Panc1 (cell line): Measurements from ENCODE around the gene CCDC8. TPM values are rescaled to one million over a fixed set of nuclear protein-coding genes. Genes with fewer than 3 reads are reported as not detected.

Experiments used
- ATAC-seq: fragments of 200-7000 bp; cut with Tn5 transposase; 2 replicates; pipeline ENCODE4 v1.9.1; 2020; ENCODE audit warnings: mild to moderate bottlenecking, moderate library complexity
- BruUV-seq: library from RNA; stranded (reverse); fragments of 400-500 nt; replicated peaks from 2 replicates; lab custom pipeline; 2021; lab: Mats Ljungman, UMichigan
- CTCF ChIA-PET: fragments of 300-600 bp; sonication (Branson Sonifier 250); formaldehyde crosslinking; loops from one replicate; lab custom pipeline; 2022; ENCODE audit warnings: antibody characterized with exemption; lab: Charles Lee
- POLR2A ChIA-PET: fragments of 300-600 bp; sonication (Branson Sonifier 250); formaldehyde crosslinking; loops from one replicate; lab custom pipeline; 2022; ENCODE audit warnings: antibody characterized with exemption; lab: Charles Lee
- DNase-seq: peaks from one replicate; pipeline ENCODE4 v3.0.0-alpha.2; 2010; ENCODE audit warnings: low read depth, low spot score
- H3K27ac ChIP-seq: 2 replicates; pipeline ENCODE4 v1.5.1; 2011; ENCODE audit warnings: mild to moderate bottlenecking, low read length, inconsistent platforms
- H3K27me3 ChIP-seq: fragments of 200-500 bp; sonication (Bioruptor generic); 2 replicates; pipeline ENCODE4 v1.6.0; 2014; ENCODE audit warnings: low read length, inconsistent platforms; ENCODE audit not compliant: control insufficient read depth, insufficient read depth
- H3K36me3 ChIP-seq: fragments of 200-500 bp; sonication (Bioruptor generic); 2 replicates; pipeline ENCODE4 v1.5.1; 2014; ENCODE audit warnings: inconsistent platforms, mild to moderate bottlenecking, low read length, moderate library complexity; ENCODE audit not compliant: control insufficient read depth, insufficient read depth
- H3K4me1 ChIP-seq: 2 replicates; pipeline ENCODE4 v1.5.1; 2011; ENCODE audit warnings: inconsistent platforms, mild to moderate bottlenecking, low read length, moderate library complexity; ENCODE audit not compliant: control insufficient read depth, insufficient read depth
- H3K4me3 ChIP-seq, 2 experiments: 2 replicates each; pipeline ENCODE4 v1.5.1; 2011 to 2012; ENCODE audit warnings: low read depth in 2 of 2, low read length in 2 of 2, mild to moderate bottlenecking in 2 of 2, inconsistent platforms in 1 of 2, moderate library complexity in 1 of 2
- H3K9me3 ChIP-seq: fragments of 200-500 bp; sonication (Bioruptor generic); 2 replicates; pipeline ENCODE4 v1.5.1; 2014; ENCODE audit warnings: low read depth, mild to moderate bottlenecking, inconsistent platforms, low read length, moderate library complexity; ENCODE audit not compliant: control insufficient read depth, insufficient read depth
- POLR2AphosphoS5 ChIP-seq: IDR thresholded peaks from 2 replicates; pipeline ENCODE4 v1.6.1; 2012; ENCODE audit warnings: mild to moderate bottlenecking, low read depth, low read length, moderate library complexity
- REST ChIP-seq, 2 experiments: IDR thresholded peaks; 2 replicates each; pipeline ENCODE4 v1.6.1; 2011 to 2012; ENCODE audit warnings: low read depth in 2 of 2, control low read depth in 1 of 2, low read length in 1 of 2, mild to moderate bottlenecking in 1 of 2, moderate library complexity in 1 of 2; ENCODE audit not compliant: insufficient read depth in 1 of 2
- SIN3A ChIP-seq: IDR thresholded peaks from 2 replicates; pipeline ENCODE4 v1.6.1; 2012; ENCODE audit warnings: low read depth, mild to moderate bottlenecking, low read length, moderate library complexity, borderline replicate concordance; ENCODE audit not compliant: insufficient read depth
- TCF7L2 ChIP-seq: IDR thresholded peaks from 2 replicates; pipeline ENCODE4 v1.6.1; 2011; ENCODE audit warnings: mild to moderate bottlenecking, low read depth, low read length, inconsistent platforms
- in situ Hi-C: cut with HindIII; loops from 2 replicates; pipeline ENCODE4 v1.10.0; 2016; ENCODE audit warnings: low sequenced_read_pairs, low pct_unique_long_range_greater_than_20kb
- intact Hi-C: fragments of 100-400 bp; cut with micrococcal nuclease; formaldehyde crosslinking; loops from one replicate; pipeline ENCODE4 v1.10.0; 2022; ENCODE audit not compliant: unreplicated experiment
- total RNA-seq: library from RNA; stranded (reverse); gene quantifications from one replicate; pipeline ENCODE4 v1.2.1, GENCODE V29; 2021; ENCODE audit not compliant: unreplicated experiment
- TF ChIP-seq, protein P1 (sequence below): fragments of 450-650 bp; IDR thresholded peaks from 2 replicates; pipeline ENCODE4 v1.5.1; 2017; ENCODE audit warnings: mild to moderate bottlenecking

CCDC8 gene
- total RNA-seq, 1 experiment from 2014 or later = 5.4 TPM

DNA sequence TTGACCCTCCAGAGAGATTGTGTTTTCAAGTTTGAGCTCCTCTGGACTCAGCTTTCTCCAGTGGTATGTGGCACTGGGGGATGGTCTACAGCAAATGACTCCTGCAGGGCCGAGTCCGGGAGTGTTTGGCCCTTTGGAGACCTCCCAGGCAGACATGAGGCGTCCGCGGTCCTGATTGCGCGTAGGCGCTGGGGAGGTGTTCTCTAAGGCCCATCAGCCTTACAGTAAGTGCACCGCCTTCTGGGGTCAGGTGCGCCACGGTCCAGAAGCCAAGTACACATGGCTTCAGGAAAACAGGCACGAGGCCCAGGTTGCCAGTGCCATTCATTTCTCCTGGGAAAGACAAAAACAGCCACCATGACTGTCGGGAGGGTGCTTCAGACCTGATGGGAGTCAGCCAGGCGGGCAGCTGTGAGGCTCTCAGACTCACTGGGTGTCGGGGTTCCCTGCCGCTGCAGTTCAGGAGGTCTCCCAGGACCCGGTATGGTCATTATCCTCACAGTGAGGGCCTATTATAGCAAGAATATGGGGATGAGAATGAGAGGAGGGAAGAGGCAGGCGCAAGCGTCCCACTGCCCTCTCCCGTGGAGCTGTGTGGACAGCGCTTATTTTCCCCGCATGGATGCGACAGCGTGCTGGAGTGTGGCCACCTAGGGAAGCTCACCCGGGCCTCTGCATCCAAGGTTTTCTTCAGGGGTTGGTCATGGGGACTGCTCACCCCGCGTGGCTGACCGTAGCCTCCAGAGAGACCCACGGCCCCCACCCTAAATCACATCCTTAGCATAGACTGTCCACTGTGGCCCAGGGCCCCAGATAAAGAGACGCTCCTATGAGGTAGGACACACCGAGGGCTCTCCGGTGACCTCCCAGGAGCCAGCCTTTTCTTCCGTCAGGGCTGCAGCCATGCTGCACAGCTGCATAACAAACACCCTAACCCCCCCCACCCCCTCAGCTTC, 21.8 kb downstream of the CCDC8 start:
- no peak overlapping the region for H3K27ac ChIP-seq
- in situ Hi-C loops = no loop called here
- H3K27me3 ChIP-seq = no peaks in the 10 kb centered on the region
- TF ChIP-seq SIN3A (no peak), POLR2AphosphoS5 (no peak), REST (IDR thresholded peaks at IDR 0.05; ENCODE audit: insufficient read depth in 1 of 2, low read depth in 2 of 2, low read length in 1 of 2) (no peak), TCF7L2 (no peak)
- TF ChIP-seq, protein P1, sequence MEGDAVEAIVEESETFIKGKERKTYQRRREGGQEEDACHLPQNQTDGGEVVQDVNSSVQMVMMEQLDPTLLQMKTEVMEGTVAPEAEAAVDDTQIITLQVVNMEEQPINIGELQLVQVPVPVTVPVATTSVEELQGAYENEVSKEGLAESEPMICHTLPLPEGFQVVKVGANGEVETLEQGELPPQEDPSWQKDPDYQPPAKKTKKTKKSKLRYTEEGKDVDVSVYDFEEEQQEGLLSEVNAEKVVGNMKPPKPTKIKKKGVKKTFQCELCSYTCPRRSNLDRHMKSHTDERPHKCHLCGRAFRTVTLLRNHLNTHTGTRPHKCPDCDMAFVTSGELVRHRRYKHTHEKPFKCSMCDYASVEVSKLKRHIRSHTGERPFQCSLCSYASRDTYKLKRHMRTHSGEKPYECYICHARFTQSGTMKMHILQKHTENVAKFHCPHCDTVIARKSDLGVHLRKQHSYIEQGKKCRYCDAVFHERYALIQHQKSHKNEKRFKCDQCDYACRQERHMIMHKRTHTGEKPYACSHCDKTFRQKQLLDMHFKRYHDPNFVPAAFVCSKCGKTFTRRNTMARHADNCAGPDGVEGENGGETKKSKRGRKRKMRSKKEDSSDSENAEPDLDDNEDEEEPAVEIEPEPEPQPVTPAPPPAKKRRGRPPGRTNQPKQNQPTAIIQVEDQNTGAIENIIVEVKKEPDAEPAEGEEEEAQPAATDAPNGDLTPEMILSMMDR = no peak
- H3K9me3 ChIP-seq = no peaks in the 10 kb centered on the region
- ChIA-PET CTCF (interaction anchor here (0.5 to 1.0 kb wide), 2 partner anchors 67 to 70 kb away, joined by 3 read pairs; no protein-coding TSS in a partner anchor), POLR2A (no interaction called here)
- H3K4me3 ChIP-seq = no peak overlapping the region
- no peaks in the 10 kb centered on the region for H3K4me1 ChIP-seq
- no peak for ATAC-seq
- no TSS peak for BruUV-seq
- H3K36me3 ChIP-seq = 0 out of 2 replicates have a peak, but pooled peaks cover 2% of the 10 kb centered on the region
- no peak for DNase-seq
- intact Hi-C loops = loop anchor here (10.0 kb wide), 1 partner anchor 107 kb away; no protein-coding TSS in a partner anchor

DNA sequence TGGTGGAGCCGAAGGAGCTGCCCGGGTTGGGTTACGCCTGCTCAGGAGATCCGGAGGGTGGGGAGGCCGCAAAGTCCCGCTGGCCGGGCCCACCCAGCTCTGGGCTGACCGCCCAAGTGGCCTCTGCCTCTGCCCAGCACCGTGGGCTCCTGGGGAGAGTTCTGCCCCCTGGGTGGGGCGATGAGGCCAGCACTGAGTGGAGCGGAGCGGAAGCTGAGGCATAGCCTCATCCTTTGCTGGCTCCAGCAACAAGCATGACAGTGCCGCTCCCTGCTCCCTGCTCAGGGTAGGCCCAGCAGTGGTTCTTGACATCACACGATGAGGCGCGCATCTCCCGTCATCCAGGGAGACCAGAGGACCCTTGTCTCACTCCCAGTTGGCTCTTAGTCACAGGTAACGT, 22.5 kb downstream of the CCDC8 start:
- Histone ChIP-seq H3K4me3 (no peak overlapping the region), H3K9me3 (no peaks in the 10 kb centered on the region), H3K4me1 (no peaks in the 10 kb centered on the region), H3K27ac (no peak overlapping the region), H3K36me3 (0 out of 2 replicates have a peak, but pooled peaks cover 2% of the 10 kb centered on the region), H3K27me3 (no peaks in the 10 kb centered on the region)
- ATAC-seq = no peak
- CTCF ChIA-PET = interaction anchor here (0.5 kb wide), 1 partner anchor 71 kb away, joined by 3 read pairs; no protein-coding TSS in a partner anchor
- in situ Hi-C loops (no loop called here), intact Hi-C loops (loop anchor here (10.0 kb wide), 1 partner anchor 106 kb away; no protein-coding TSS in a partner anchor)
- POLR2A ChIA-PET = no interaction called here
- no peak for DNase-seq
- no TSS peak for BruUV-seq
- TF ChIP-seq REST (IDR thresholded peaks at IDR 0.05; ENCODE audit: insufficient read depth in 1 of 2, low read depth in 2 of 2, low read length in 1 of 2) (no peak), POLR2AphosphoS5 (no peak), SIN3A (no peak), TCF7L2 (no peak)
- TF ChIP-seq, protein P1 = no peak
